Spleen (tissue), 7 donors: Measurements from ENCODE around the gene DISC1.

Source experiments
- POLR2A ChIP-seq, 3 donors: fragments of 450-650 bp; IDR thresholded peaks; one replicate each; pipeline ENCODE4 v1.5.1; 2017; ENCODE audit warnings: antibody characterized with exemption in 3 of 3, mild to moderate bottlenecking in 1 of 3
- POLR2AphosphoS5 ChIP-seq, 3 donors: sonication (generic); formaldehyde crosslinking; IDR thresholded peaks; one replicate each; pipeline ENCODE4 v1.5.1; 2017; ENCODE audit warnings: antibody characterized with exemption in 3 of 3
- TF ChIP-seq, protein P1 (sequence below), 11 experiments: fragments of 200-600 bp in 7 of 11; fragments of 450-650 bp in 4 of 11; sonication (generic) in 4 of 11; IDR thresholded peaks in 8 of 11; conservative IDR thresholded peaks in 3 of 11; 1 replicate in 7 of 11; 2 replicates in 4 of 11; pipeline versions ENCODE4 v1.4.0 to v1.8.0; 2016 to 2021; ENCODE audit warnings: antibody characterized with exemption in 11 of 11, inconsistent platforms in 4 of 11, mild to moderate bottlenecking in 1 of 11
- donor health status: DM: no; HTN: no; CAD: no; lungs with moderate emphysema.
- donor health status: DM: no; HTN: no; CAD: no.
- donor health status: DM: no; HTN: no; CAD: no.

DNA sequence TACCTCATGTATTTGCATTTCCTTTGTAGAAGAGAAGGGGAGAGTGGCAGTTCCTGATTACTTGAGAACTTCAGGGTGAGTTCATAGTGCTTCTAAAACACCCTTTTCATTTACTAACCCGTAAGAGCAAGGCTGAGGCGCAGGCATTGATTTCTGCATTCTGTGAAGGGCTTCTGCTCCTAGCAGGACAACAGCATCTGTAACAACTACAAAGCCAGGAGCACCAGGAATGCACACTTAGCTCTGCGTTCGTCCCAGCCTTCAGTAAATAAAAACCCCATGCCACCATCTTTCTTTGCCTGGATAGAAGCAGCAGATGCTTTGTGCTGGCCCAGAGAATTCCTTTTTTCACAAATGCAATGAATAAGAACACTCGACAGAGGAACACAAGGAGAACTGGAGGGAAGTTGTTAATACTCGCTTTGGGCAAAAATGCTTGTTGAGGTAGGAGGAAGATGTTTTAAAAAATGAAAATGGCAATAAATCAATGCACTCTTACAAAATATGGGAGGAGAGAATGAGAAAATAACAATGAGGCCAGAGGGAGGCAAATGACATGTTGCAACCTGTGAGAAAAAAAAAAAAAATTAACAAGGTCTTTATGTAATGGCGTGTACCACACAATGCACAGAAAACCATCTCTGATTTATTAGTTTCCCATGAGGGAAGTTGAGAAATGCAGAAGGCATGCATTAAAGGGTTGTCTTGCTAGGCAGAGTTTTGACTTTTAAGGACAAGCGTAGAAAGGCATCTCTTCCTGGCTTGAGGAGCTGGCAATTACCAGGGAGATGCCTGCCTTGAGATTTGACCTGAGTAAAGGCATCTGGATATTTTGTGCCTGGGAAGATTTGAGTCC is 418.8 kb downstream of the DISC1 start:
- TF ChIP-seq, protein P1, sequence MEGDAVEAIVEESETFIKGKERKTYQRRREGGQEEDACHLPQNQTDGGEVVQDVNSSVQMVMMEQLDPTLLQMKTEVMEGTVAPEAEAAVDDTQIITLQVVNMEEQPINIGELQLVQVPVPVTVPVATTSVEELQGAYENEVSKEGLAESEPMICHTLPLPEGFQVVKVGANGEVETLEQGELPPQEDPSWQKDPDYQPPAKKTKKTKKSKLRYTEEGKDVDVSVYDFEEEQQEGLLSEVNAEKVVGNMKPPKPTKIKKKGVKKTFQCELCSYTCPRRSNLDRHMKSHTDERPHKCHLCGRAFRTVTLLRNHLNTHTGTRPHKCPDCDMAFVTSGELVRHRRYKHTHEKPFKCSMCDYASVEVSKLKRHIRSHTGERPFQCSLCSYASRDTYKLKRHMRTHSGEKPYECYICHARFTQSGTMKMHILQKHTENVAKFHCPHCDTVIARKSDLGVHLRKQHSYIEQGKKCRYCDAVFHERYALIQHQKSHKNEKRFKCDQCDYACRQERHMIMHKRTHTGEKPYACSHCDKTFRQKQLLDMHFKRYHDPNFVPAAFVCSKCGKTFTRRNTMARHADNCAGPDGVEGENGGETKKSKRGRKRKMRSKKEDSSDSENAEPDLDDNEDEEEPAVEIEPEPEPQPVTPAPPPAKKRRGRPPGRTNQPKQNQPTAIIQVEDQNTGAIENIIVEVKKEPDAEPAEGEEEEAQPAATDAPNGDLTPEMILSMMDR (IDR thresholded peaks at IDR 0.05 in 8 of 11, conservative IDR thresholded peaks at IDR 0.05 in 3 of 11) = no peak
- TF ChIP-seq POLR2A (IDR thresholded peaks at IDR 0.05) (no peak), POLR2AphosphoS5 (IDR thresholded peaks at IDR 0.05) (no peak)
